Kidney (tissue), 14 donors: ENCODE results near the gene RRAD. TPM values are rescaled to one million over a fixed set of nuclear protein-coding genes. Genes with fewer than 3 reads are reported as not detected.

ENCODE experiments used
- DNase-seq, 5 donors: peaks; one replicate each; pipeline ENCODE4 v3.0.0-alpha.2; 2013 to 2020
- FAIRE-seq: peaks from 2 replicates; lab custom pipeline; 2012; peaks lifted over from hg19 to GRCh38; lab: Jason Lieb, UNC
- H3K27ac ChIP-seq, 2 donors: one replicate each; pipeline ENCODE4 v1.7.0; 2013; ENCODE audit warnings: low read depth in 2 of 2, low read length in 2 of 2, inconsistent platforms in 1 of 2
- H3K27me3 ChIP-seq: one replicate; pipeline ENCODE4 v1.7.1; 2013; ENCODE audit warnings: low read length, inconsistent platforms; ENCODE audit not compliant: control insufficient read depth, insufficient read depth
- H3K36me3 ChIP-seq, 3 donors: one replicate each; pipeline versions ENCODE4 v1.7.0 to v1.7.1; 2013; ENCODE audit warnings: low read length in 3 of 3, control low read depth in 1 of 3, inconsistent platforms in 1 of 3; ENCODE audit not compliant: insufficient read depth in 3 of 3, control insufficient read depth in 2 of 3
- H3K4me1 ChIP-seq, 3 donors: one replicate each; pipeline versions ENCODE4 v1.7.0 to v1.7.1; 2013; ENCODE audit warnings: low read length in 3 of 3, inconsistent platforms in 1 of 3, low read depth in 1 of 3; ENCODE audit not compliant: control insufficient read depth in 2 of 3, insufficient read depth in 2 of 3
- H3K4me3 ChIP-seq, 3 donors: one replicate each; pipeline versions ENCODE4 v1.7.0 to v1.8.1; 2013; ENCODE audit warnings: low read length in 3 of 3, control low read depth in 1 of 3, inconsistent platforms in 1 of 3
- H3K9ac ChIP-seq, 3 donors: one replicate each; pipeline versions ENCODE4 v1.7.0 to v1.7.1; 2013; ENCODE audit warnings: low read length in 3 of 3, control low read depth in 1 of 3, inconsistent platforms in 1 of 3
- H3K9me3 ChIP-seq, 3 donors: one replicate each; pipeline versions ENCODE4 v1.7.0 to v1.7.1; 2013; ENCODE audit warnings: low read length in 3 of 3, control low read depth in 1 of 3, inconsistent platforms in 1 of 3; ENCODE audit not compliant: control insufficient read depth in 2 of 3, insufficient read depth in 1 of 3
- CTCF ChIP-seq: IDR thresholded peaks from 3 replicates; pipeline ENCODE4 v1.5.1; 2012; ENCODE audit warnings: mild to moderate bottlenecking, moderate library complexity, borderline replicate concordance; ENCODE audit not compliant: insufficient read depth; ENCODE audit errors: extremely low read depth
- intact Hi-C: fragments of 100-400 bp; cut with DNase I; formaldehyde crosslinking; loops from one replicate; pipeline ENCODE4 v1.11.1; 2022
- polyA plus RNA-seq: library from polyadenylated mRNA; stranded (reverse); fragments of 350-450 nt; fragmentation: Illumina TruSeq; extraction: RNeasy Lipid Tissue Mini Kit (QIAGEN cat#74804); gene quantifications from one replicate; pipeline ENCODE4 v1.2.3, GENCODE V29; 2014; ENCODE audit warnings: low read depth, low replicate concordance; ENCODE audit not compliant: insufficient read depth
- total RNA-seq: library from RNA; stranded (reverse); fragmentation: NEBNext Ultra II Directional; extraction: Animal tissue kit (Norgen Biotek cat#: 25700); gene quantifications from one replicate; pipeline ENCODE4 v1.2.1, GENCODE V29; 2021
- donor health status: control.
- donor health status: control.
- donor health status: control.
- donor health status: control.
- donor health status: control.
- donor health status: DM: yes; HTN: yes; CAD: no.
- donor health status: Normal renal cell carcinoma (clear cell type).

The RRAD gene
- total and polyA plus RNA-seq, 2 donors from 2014 or later, result 14.3 to 90.9 TPM

GRCh38 chr16:66905633-66906539 is 19.4 kb downstream of the RRAD start:
- Histone ChIP-seq H3K9ac (peak overlapping the region in 1 of 3 donors; percentile 15), H3K27me3 (no peaks in the 10 kb centered on the region), H3K4me1 (peaks cover 0 to 26% (median 8%) of the 10 kb centered on the region in 3 donors), H3K27ac (peak overlapping the region; percentile 57 to 67), H3K36me3 (peaks cover 0 to 3% (median 0%) of the 10 kb centered on the region in 3 donors), H3K9me3 (no peaks in the 10 kb centered on the region), H3K4me3 (no peak overlapping the region)
- FAIRE-seq (no peak), DNase-seq (peak; percentile 81 to 91 (median 85))
- intact Hi-C loops, result no loop called here
- no peak for TF ChIP-seq CTCF

DNA sequence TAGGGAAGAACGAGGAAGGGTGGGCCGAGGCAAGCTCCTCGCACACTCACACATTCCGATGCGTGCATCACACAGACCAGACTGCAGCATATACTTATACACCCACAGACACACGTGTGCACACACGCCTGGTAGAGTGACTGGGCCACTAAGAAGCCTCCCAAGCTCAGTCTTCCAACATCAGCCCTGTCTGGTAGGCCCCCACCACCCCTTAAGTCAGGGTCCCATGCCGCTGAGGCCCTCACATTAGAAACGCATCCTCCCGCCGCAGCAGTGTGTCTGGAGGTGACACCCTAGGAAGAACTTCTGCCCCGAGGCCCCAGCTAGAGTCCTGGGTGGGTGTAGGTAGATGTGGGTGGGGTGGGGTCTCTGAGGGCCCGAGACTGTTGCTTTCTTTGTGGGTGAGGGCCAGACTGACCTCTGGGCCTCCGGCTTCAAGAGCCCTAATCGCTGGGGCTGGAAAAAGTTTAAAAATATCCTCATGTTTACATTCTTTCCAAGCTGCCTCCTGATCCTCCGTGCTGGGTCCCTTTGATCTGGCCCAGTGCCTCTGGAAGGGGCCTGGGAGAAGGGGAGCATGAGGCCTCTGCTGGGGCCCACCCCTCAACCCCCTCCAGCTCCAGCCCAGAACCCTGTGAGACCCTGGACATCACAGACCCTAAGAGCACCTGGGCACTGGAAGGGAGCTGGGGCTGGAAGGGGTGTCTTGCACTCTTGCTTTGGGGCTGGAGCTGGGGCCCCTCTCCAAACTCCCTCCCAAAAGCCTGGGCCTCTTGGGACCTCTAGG is 20.3 kb downstream of the RRAD start:
- Histone ChIP-seq H3K27ac (peak overlapping the region; percentile 57 to 67), H3K4me3 (no peak overlapping the region), H3K27me3 (no peaks in the 10 kb centered on the region), H3K4me1 (peaks cover 0 to 34% (median 17%) of the 10 kb centered on the region in 3 donors), H3K9me3 (no peaks in the 10 kb centered on the region), H3K9ac (peak overlapping the region in 1 of 3 donors; percentile 15), H3K36me3 (peaks cover 0 to 3% (median 0%) of the 10 kb centered on the region in 3 donors)
- intact Hi-C loops, result no loop called here
- DNase-seq (peak in 2 of 5 donors; percentile 57 to 71), FAIRE-seq (no peak)
- TF ChIP-seq CTCF, result no peak

DNA sequence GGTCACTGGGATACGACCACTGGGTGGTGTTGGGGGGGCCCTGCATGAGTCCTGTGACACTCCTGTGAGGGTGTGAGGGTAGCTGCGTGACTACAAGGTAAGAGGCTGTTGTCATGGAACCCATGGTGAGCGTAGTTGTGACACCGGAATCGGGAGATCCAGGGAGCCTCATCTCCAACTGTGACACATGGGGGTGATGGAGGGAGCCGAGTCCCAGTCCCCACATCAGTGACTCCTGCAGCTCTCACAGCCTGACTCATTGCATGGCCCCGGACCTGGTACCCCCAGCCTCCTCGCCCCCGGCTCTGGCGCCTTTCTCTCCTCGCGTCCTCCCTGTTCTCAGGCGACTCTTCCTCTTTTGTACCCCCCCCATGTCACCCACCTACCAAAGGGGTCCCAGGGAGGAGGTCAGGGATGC is 20.9 kb downstream of the RRAD start:
- no peak overlapping the region for H3K4me3 ChIP-seq
- peak overlapping the region; percentile 57 to 94 for H3K27ac ChIP-seq
- FAIRE-seq (no peak), DNase-seq (peak in 1 of 5 donors; percentile 65)
- H3K27me3 ChIP-seq, result no peaks in the 10 kb centered on the region
- H3K4me1 ChIP-seq, result peaks cover 0 to 37% (median 21%) of the 10 kb centered on the region in 3 donors
- intact Hi-C loops, result no loop called here
- H3K9ac ChIP-seq, result no peak overlapping the region
- H3K36me3 ChIP-seq, result peaks cover 0 to 3% (median 0%) of the 10 kb centered on the region in 3 donors
- H3K9me3 ChIP-seq, result no peaks in the 10 kb centered on the region
- TF ChIP-seq CTCF, result no peak
